OCI-LY7 (cell line): ENCODE measurements around the gene ARHGEF25. TPM values are rescaled to one million over a fixed set of nuclear protein-coding genes. Genes with fewer than 3 reads are reported as not detected.

Source experiments
- BruUV-seq: library from RNA; stranded (reverse); fragments of 400-500 nt; replicated peaks from 2 replicates; lab custom pipeline; 2021; lab: Mats Ljungman, UMichigan
- CTCF ChIA-PET: fragments of 300-600 bp; sonication (Branson Sonifier 250); formaldehyde crosslinking; loops from one replicate; lab custom pipeline; 2022; ENCODE audit warnings: antibody characterized with exemption; ENCODE audit not compliant: unreplicated experiment; lab: Charles Lee
- POLR2A ChIA-PET: fragments of 300-600 bp; sonication (Branson Sonifier 250); formaldehyde crosslinking; loops from one replicate; lab custom pipeline; 2022; ENCODE audit warnings: antibody characterized with exemption; lab: Charles Lee
- DNase-seq: peaks from one replicate; pipeline ENCODE4 v3.0.0-alpha.2; 2015; ENCODE audit warnings: low spot score
- H2AFZ ChIP-seq: fragments of 200-600 bp; sonication (generic), shearing (Covaris generic); 2 replicates; pipeline ENCODE4 v1.6.1; 2014; ENCODE audit warnings: mild to moderate bottlenecking, antibody characterized with exemption, low read length, moderate library complexity
- H3K27ac ChIP-seq: fragments of 200-600 bp; sonication (generic); 2 replicates; pipeline ENCODE4 v1.5.1; 2014; ENCODE audit warnings: mixed run types, low read depth, mild to moderate bottlenecking, moderate library complexity, low read length, inconsistent platforms; ENCODE audit not compliant: poor library complexity, severe bottlenecking
- H3K36me3 ChIP-seq: fragments of 200-600 bp; sonication (generic); 2 replicates; pipeline ENCODE4 v1.6.1; 2014; ENCODE audit warnings: mild to moderate bottlenecking, antibody characterized with exemption, low read length, moderate library complexity, mixed read lengths; ENCODE audit not compliant: insufficient read depth
- H3K4me1 ChIP-seq: fragments of 200-600 bp; sonication (generic); 2 replicates; pipeline ENCODE4 v1.5.1; 2014; ENCODE audit warnings: mild to moderate bottlenecking, low read length; ENCODE audit not compliant: insufficient read depth, poor library complexity, severe bottlenecking
- H3K4me2 ChIP-seq: fragments of 200-600 bp; sonication (generic); 2 replicates; pipeline ENCODE4 v1.6.1; 2014; ENCODE audit warnings: mild to moderate bottlenecking, low read length
- H3K4me3 ChIP-seq: fragments of 200-600 bp; sonication (generic); 2 replicates; pipeline ENCODE4 v1.5.1; 2014; ENCODE audit warnings: mild to moderate bottlenecking, low read depth, low read length; ENCODE audit not compliant: poor library complexity, severe bottlenecking
- H3K79me2 ChIP-seq: fragments of 200-600 bp; sonication (generic); 2 replicates; pipeline ENCODE4 v1.6.1; 2016; ENCODE audit warnings: low read depth, mild to moderate bottlenecking, low read length, moderate library complexity, mixed read lengths; ENCODE audit not compliant: insufficient read depth
- H3K9me2 ChIP-seq: fragments of 200-600 bp; sonication (generic); 2 replicates; pipeline ENCODE4 v1.6.1; 2016; ENCODE audit warnings: mild to moderate bottlenecking, low read length, mixed read lengths; ENCODE audit not compliant: insufficient read depth
- H3K9me3 ChIP-seq: fragments of 200-600 bp; sonication (generic); 2 replicates; pipeline ENCODE4 v1.6.1; 2014; ENCODE audit warnings: mild to moderate bottlenecking, mixed run types, low read length, mixed read lengths
- H4K20me1 ChIP-seq: fragments of 200-600 bp; sonication (generic); 2 replicates; pipeline ENCODE4 v1.6.1; 2014; ENCODE audit warnings: mild to moderate bottlenecking, antibody characterized with exemption, low read length, moderate library complexity, mixed read lengths; ENCODE audit not compliant: insufficient read depth
- EZH2phosphoT487 ChIP-seq: fragments of 200-600 bp; sonication (generic); IDR thresholded peaks from 2 replicates; pipeline ENCODE4 v1.6.1; 2018; ENCODE audit warnings: low read depth, borderline replicate concordance, mild to moderate bottlenecking, mixed run types, antibody characterized with exemption, low read length, moderate library complexity, mixed read lengths
- intact Hi-C: fragments of 100-400 bp; cut with micrococcal nuclease; formaldehyde crosslinking; loops from one replicate; pipeline ENCODE4 v1.10.0; 2022; ENCODE audit not compliant: unreplicated experiment
- total RNA-seq, 2 experiments: library from RNA; depleted of rRNA in 1 of 2; stranded (reverse); fragments of >200 nt in 1 of 2; shearing (Covaris generic) in 1 of 2; gene quantifications; 2 replicates each; pipeline ENCODE4 v1.2.3, GENCODE V29; 2014 to 2022
- TF ChIP-seq, protein P1 (sequence below): fragments of 200-600 bp; sonication (generic); conservative IDR thresholded peaks from 2 replicates; pipeline ENCODE4 v1.5.1; 2014; ENCODE audit warnings: mild to moderate bottlenecking, antibody characterized with exemption, low read length, moderate library complexity, mixed read lengths

Gene ARHGEF25
- total RNA-seq, 2 experiments from 2014 or later, result not detected

DNA sequence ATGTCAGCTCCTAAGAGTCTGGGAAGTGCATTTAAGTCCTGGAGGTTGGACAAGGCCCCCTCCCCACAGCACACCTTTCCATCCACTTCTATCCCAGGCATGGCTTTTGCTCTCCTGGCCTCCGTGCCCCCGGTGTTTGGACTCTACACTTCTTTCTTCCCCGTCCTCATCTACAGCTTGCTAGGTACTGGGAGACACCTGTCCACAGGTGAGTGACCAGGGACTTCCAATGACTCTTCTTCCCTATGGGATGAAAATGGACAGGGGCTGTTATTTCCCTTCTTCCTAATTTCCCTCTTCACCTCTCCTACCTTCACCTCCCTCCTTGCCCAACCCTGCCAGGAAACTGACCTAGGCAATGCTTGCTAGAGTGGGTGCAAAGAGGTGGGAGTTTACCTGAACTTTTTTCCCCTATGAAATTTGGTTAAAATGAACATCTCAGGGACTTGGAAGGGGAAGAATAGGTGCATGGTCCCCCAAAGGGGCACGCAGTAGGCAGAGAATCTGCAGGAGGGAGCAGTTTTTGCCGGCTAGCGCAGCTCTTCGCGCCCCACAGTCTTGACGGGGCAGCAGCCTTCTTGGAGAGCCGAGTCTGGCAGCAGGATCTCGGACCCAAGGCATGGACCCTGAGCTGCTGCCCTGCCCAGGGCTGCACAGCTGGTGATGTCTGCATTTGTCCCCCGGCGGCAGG is 9.2 kb downstream of the ARHGEF25 start:
- Histone ChIP-seq H3K79me2 (no peaks in the 10 kb centered on the region), H3K9me3 (no peaks in the 10 kb centered on the region), H3K4me1 (no peaks in the 10 kb centered on the region), H3K4me2 (no peak overlapping the region), H3K4me3 (no peak overlapping the region), H2AFZ (no peak overlapping the region), H4K20me1 (no peaks in the 10 kb centered on the region), H3K27ac (no peak overlapping the region), H3K36me3 (no peaks in the 10 kb centered on the region), H3K9me2 (no peaks in the 10 kb centered on the region)
- DNase-seq, result no peak
- POLR2A ChIA-PET, result no interaction called here
- CTCF ChIA-PET, result no interaction called here
- TF ChIP-seq EZH2phosphoT487, result no peak
- TF ChIP-seq, protein P1, sequence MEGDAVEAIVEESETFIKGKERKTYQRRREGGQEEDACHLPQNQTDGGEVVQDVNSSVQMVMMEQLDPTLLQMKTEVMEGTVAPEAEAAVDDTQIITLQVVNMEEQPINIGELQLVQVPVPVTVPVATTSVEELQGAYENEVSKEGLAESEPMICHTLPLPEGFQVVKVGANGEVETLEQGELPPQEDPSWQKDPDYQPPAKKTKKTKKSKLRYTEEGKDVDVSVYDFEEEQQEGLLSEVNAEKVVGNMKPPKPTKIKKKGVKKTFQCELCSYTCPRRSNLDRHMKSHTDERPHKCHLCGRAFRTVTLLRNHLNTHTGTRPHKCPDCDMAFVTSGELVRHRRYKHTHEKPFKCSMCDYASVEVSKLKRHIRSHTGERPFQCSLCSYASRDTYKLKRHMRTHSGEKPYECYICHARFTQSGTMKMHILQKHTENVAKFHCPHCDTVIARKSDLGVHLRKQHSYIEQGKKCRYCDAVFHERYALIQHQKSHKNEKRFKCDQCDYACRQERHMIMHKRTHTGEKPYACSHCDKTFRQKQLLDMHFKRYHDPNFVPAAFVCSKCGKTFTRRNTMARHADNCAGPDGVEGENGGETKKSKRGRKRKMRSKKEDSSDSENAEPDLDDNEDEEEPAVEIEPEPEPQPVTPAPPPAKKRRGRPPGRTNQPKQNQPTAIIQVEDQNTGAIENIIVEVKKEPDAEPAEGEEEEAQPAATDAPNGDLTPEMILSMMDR, result no peak
- BruUV-seq, result no TSS peak
- intact Hi-C loops, result no loop called here

DNA sequence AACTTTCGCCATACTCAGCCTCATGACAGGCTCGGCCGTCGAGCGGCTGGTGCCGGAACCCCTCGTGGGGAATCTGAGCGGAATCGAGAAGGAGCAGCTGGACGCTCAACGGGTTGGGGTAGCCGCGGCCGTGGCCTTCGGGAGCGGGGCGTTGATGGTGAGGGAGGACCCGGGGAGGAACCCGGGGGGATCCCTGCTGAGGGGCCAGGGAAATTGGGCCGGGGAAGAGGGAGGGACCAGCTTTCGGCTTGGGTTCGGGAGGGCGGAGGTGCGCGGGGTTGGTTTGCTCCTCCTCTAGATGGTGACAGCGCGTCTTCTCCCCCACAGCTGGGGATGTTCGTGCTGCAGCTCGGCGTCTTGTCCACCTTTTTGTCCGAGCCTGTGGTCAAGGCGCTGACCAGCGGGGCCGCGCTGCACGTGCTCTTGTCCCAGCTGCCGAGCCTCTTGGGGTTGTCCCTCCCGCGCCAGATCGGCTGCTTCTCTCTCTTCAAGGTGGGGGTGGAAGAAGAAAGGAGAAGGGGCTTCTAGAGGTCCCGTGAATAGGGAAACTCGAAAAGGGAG is 9.8 kb downstream of the ARHGEF25 start:
- intact Hi-C loops, result no loop called here
- no peaks in the 10 kb centered on the region for H3K4me1 ChIP-seq
- DNase-seq, result no peak
- H3K9me2 ChIP-seq, result no peaks in the 10 kb centered on the region
- no peak overlapping the region for H2AFZ ChIP-seq
- H3K4me2 ChIP-seq, result no peak overlapping the region; the same call in 1 of the 2 replicates
- no peaks in the 10 kb centered on the region for H3K9me3 ChIP-seq
- BruUV-seq, result no TSS peak
- H3K36me3 ChIP-seq, result no peaks in the 10 kb centered on the region
- no peaks in the 10 kb centered on the region for H4K20me1 ChIP-seq
- H3K27ac ChIP-seq, result no peak overlapping the region
- no peaks in the 10 kb centered on the region for H3K79me2 ChIP-seq
- no peak overlapping the region for H3K4me3 ChIP-seq
- TF ChIP-seq, protein P1, result no peak
- TF ChIP-seq EZH2phosphoT487, result no peak
- ChIA-PET CTCF (no interaction called here), POLR2A (interaction anchor here (0.7 kb wide), 1 partner anchor 345 kb away, joined by 3 read pairs; no protein-coding TSS in a partner anchor)
